Measurements from ENCODE around the gene AFTPH.

DNA sequence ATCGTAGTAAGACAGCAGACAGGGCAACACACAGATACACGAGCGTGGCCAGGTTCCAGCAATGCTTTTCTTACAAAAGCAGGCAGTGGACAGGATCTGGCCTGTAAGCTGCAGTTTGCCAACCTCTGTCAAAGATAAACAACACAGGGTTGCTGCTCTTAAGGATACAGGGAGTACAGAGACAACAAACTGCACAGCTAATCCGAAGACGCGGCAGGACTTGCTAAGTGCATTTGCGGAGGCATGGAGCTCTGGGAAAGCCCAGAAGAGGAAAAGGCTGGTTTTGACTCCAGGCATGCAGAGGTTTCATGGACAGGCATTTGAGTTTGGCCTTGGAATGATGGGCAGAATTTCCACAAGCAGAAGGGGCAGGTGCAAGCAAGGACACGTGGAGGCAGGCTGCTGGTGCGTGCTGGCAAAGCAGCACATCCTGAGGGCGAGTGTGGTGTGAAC is 105.2 kb downstream of the AFTPH start:
- TF ChIP-seq, protein P1, sequence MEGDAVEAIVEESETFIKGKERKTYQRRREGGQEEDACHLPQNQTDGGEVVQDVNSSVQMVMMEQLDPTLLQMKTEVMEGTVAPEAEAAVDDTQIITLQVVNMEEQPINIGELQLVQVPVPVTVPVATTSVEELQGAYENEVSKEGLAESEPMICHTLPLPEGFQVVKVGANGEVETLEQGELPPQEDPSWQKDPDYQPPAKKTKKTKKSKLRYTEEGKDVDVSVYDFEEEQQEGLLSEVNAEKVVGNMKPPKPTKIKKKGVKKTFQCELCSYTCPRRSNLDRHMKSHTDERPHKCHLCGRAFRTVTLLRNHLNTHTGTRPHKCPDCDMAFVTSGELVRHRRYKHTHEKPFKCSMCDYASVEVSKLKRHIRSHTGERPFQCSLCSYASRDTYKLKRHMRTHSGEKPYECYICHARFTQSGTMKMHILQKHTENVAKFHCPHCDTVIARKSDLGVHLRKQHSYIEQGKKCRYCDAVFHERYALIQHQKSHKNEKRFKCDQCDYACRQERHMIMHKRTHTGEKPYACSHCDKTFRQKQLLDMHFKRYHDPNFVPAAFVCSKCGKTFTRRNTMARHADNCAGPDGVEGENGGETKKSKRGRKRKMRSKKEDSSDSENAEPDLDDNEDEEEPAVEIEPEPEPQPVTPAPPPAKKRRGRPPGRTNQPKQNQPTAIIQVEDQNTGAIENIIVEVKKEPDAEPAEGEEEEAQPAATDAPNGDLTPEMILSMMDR (conservative IDR thresholded peaks at IDR 0.05), result no peak
- TF ChIP-seq ZFX (IDR thresholded peaks at IDR 0.05), result no peak

Data from C4-2B (cell line).